SK-N-SH treated with all-trans-retinoic acid at 6 μM for 48 hours (cell line): Measurements from ENCODE around the gene SLC39A5.

ENCODE experiments used
- ATAC-seq: fragments of 200-7000 bp; cut with Tn5 transposase; 3 replicates; pipeline ENCODE4 v1.9.1; 2020; ENCODE audit warnings: mild to moderate bottlenecking, moderate library complexity
- ARNTL ChIP-seq: fragments of 450-650 bp; formaldehyde crosslinking; IDR thresholded peaks from 2 replicates; pipeline ENCODE4 v1.5.0; 2020; ENCODE audit warnings: low read depth, mild to moderate bottlenecking, moderate library complexity, borderline replicate concordance
- BACH2 ChIP-seq: fragments of 250-450 bp; sonication (Bioruptor Pico); IDR thresholded peaks from 2 replicates; pipeline ENCODE4 v1.9.0; 2021; ENCODE audit warnings: mild to moderate bottlenecking, borderline replicate concordance
- CSDC2 ChIP-seq: fragments of 250-450 bp; sonication (Bioruptor Pico); IDR thresholded peaks from 2 replicates; pipeline ENCODE4 v1.5.0; 2020; ENCODE audit warnings: mild to moderate bottlenecking, moderate library complexity
- ESRRG ChIP-seq: fragments of 250-450 bp; sonication (Bioruptor Pico); IDR thresholded peaks from 2 replicates; pipeline ENCODE4 v1.6.1; 2021; ENCODE audit warnings: mild to moderate bottlenecking
- GLIS3 ChIP-seq: fragments of 250-450 bp; sonication (Bioruptor Pico); IDR thresholded peaks from 2 replicates; pipeline ENCODE4 v1.5.0; 2020; ENCODE audit warnings: mild to moderate bottlenecking, moderate library complexity
- ISL1 ChIP-seq: fragments of 250-450 bp; sonication (Bioruptor Pico); IDR thresholded peaks from 2 replicates; pipeline ENCODE4 v2.1.2; 2022; ENCODE audit warnings: mild to moderate bottlenecking, moderate library complexity
- PPARA ChIP-seq: fragments of 250-450 bp; sonication (Bioruptor Pico); IDR thresholded peaks from 2 replicates; pipeline ENCODE4 v1.5.0; 2020; ENCODE audit warnings: mild to moderate bottlenecking, borderline replicate concordance
- SNAI2 ChIP-seq: fragments of 250-450 bp; sonication (Bioruptor Pico); IDR thresholded peaks from 2 replicates; pipeline ENCODE4 v1.5.0; 2020; ENCODE audit warnings: mild to moderate bottlenecking, moderate library complexity
- TCF4 ChIP-seq: fragments of 250-450 bp; sonication (Bioruptor Pico); IDR thresholded peaks from 2 replicates; pipeline ENCODE4 v1.8.0; 2021; ENCODE audit warnings: mild to moderate bottlenecking, moderate library complexity, borderline replicate concordance
- TOX ChIP-seq: fragments of 250-450 bp; sonication (Bioruptor Pico); IDR thresholded peaks from 2 replicates; pipeline ENCODE4 v1.8.0; 2021; ENCODE audit warnings: mild to moderate bottlenecking, moderate library complexity, borderline replicate concordance
- ZC3H10 ChIP-seq: fragments of 250-450 bp; sonication (Bioruptor Pico); IDR thresholded peaks from 2 replicates; pipeline ENCODE4 v1.5.1; 2021; ENCODE audit warnings: mild to moderate bottlenecking, moderate library complexity
- ZFP3 ChIP-seq: fragments of 250-450 bp; sonication (Bioruptor Pico); IDR thresholded peaks from 2 replicates; pipeline ENCODE4 v1.5.0; 2020; ENCODE audit warnings: mild to moderate bottlenecking, moderate library complexity
- ZFP30 ChIP-seq: fragments of 450-650 bp; formaldehyde crosslinking; IDR thresholded peaks from 2 replicates; pipeline ENCODE4 v1.5.0; 2022; ENCODE audit warnings: mild to moderate bottlenecking, moderate library complexity
- ZNF565 ChIP-seq: fragments of 450-650 bp; formaldehyde crosslinking; conservative IDR thresholded peaks from 2 replicates; pipeline ENCODE4 v1.5.0; 2020; ENCODE audit warnings: low read depth, mild to moderate bottlenecking, moderate library complexity
- ZNF70 ChIP-seq: fragments of 450-650 bp; formaldehyde crosslinking; IDR thresholded peaks from 2 replicates; pipeline ENCODE4 v1.5.0; 2020; ENCODE audit warnings: mild to moderate bottlenecking, moderate library complexity
- ZNF8 ChIP-seq: fragments of 450-650 bp; formaldehyde crosslinking; IDR thresholded peaks from 2 replicates; pipeline ENCODE4 v1.5.0; 2020; ENCODE audit warnings: mild to moderate bottlenecking, moderate library complexity
- TF ChIP-seq, protein P1 (sequence below): fragments of 250-450 bp; sonication (Bioruptor Pico); IDR thresholded peaks from 2 replicates; pipeline ENCODE4 v1.8.0; 2021; ENCODE audit warnings: low read depth, mild to moderate bottlenecking, moderate library complexity, borderline replicate concordance
- TF ChIP-seq, protein P2 (sequence below): fragments of 250-450 bp; sonication (Bioruptor Pico); IDR thresholded peaks from 2 replicates; pipeline ENCODE4 v1.5.1; 2021; ENCODE audit warnings: mild to moderate bottlenecking, moderate library complexity
- TF ChIP-seq, protein P3 (sequence below): fragments of 250-450 bp; sonication (Bioruptor Pico); IDR thresholded peaks from 2 replicates; pipeline ENCODE4 v1.5.0; 2020; ENCODE audit warnings: mild to moderate bottlenecking, moderate library complexity
- TF ChIP-seq, protein P4 (sequence below): fragments of 250-450 bp; sonication (Bioruptor Pico); IDR thresholded peaks from 2 replicates; pipeline ENCODE4 v1.8.0; 2020; ENCODE audit warnings: mild to moderate bottlenecking, moderate library complexity, borderline replicate concordance
- TF ChIP-seq, protein P5 (sequence below): fragments of 250-450 bp; sonication (Bioruptor Pico); IDR thresholded peaks from 2 replicates; pipeline ENCODE4 v1.5.1; 2020; ENCODE audit warnings: low read depth, mild to moderate bottlenecking, moderate library complexity

The SLC39A5 gene, protein sequence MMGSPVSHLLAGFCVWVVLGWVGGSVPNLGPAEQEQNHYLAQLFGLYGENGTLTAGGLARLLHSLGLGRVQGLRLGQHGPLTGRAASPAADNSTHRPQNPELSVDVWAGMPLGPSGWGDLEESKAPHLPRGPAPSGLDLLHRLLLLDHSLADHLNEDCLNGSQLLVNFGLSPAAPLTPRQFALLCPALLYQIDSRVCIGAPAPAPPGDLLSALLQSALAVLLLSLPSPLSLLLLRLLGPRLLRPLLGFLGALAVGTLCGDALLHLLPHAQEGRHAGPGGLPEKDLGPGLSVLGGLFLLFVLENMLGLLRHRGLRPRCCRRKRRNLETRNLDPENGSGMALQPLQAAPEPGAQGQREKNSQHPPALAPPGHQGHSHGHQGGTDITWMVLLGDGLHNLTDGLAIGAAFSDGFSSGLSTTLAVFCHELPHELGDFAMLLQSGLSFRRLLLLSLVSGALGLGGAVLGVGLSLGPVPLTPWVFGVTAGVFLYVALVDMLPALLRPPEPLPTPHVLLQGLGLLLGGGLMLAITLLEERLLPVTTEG

DNA sequence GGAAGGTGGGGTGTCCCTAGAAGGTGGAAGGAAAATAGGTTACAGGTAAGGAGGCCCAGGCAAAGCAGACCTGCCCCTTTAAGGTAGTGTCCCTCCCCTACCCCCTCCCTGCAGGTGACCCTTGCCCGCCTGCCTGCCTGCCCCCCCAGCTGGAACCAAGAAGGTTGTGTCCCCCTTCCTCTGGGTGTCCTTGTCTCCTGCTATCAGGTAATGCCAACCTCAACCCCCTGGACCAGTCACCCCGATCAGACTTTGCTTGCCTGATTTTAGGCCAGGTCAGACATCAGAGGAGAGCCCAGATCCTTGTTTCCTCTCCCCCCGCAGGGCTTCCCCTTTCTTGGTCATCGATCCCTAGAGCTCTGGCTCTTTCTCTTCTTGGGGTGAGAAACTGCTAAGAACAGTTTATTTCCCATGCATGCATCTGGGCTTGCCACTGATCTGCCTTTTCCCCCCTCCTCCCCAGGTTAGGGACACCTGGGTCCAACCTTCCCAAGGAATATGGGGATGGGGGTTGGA, at the start of gene SLC39A5:
Gene SLC39A5, plus strand, starts transcription at position 136 of the 516 bp plus-strand sequence. CDS start 1,224 bp downstream, outside the sequence.
- no peak for ATAC-seq

DNA sequence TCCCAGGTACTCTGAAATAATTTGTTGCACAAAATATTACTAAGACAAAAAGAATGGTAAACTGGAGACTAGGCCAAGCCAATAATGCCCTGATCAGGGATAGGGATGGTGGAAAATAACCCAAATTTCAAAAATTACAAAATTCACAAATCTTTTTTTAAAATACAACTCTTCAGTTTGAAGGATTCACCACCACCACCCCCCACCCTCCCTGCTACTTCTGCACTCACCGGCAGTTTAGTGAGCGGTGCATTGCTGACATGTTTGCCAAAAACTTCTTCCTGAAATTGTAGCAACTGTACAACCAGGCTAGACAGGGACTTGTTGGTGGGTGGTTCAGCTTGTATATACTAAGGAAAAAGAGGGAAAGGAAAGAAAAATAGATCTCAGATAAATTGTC, 42.9 kb upstream of the SLC39A5 start:
- TF ChIP-seq TOX (CRISPR knock-in tag) (no peak), GLIS3 (CRISPR knock-in tag) (no peak), PPARA (no peak), TCF4 (no peak), ZNF565 (CRISPR knock-in tag) (no peak), ESRRG (CRISPR knock-in tag) (no peak)
- TF ChIP-seq, protein P1, sequence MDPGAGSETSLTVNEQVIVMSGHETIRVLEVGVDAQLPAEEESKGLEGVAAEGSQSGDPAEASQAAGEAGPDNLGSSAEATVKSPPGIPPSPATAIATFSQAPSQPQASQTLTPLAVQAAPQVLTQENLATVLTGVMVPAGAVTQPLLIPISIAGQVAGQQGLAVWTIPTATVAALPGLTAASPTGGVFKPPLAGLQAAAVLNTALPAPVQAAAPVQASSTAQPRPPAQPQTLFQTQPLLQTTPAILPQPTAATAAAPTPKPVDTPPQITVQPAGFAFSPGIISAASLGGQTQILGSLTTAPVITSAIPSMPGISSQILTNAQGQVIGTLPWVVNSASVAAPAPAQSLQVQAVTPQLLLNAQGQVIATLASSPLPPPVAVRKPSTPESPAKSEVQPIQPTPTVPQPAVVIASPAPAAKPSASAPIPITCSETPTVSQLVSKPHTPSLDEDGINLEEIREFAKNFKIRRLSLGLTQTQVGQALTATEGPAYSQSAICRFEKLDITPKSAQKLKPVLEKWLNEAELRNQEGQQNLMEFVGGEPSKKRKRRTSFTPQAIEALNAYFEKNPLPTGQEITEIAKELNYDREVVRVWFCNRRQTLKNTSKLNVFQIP = no peak
- TF ChIP-seq, protein P2, sequence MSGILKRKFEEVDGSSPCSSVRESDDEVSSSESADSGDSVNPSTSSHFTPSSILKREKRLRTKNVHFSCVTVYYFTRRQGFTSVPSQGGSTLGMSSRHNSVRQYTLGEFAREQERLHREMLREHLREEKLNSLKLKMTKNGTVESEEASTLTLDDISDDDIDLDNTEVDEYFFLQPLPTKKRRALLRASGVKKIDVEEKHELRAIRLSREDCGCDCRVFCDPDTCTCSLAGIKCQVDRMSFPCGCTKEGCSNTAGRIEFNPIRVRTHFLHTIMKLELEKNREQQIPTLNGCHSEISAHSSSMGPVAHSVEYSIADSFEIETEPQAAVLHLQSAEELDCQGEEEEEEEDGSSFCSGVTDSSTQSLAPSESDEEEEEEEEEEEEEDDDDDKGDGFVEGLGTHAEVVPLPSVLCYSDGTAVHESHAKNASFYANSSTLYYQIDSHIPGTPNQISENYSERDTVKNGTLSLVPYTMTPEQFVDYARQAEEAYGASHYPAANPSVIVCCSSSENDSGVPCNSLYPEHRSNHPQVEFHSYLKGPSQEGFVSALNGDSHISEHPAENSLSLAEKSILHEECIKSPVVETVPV (CRISPR knock-in tag) = no peak
- TF ChIP-seq, protein P3, sequence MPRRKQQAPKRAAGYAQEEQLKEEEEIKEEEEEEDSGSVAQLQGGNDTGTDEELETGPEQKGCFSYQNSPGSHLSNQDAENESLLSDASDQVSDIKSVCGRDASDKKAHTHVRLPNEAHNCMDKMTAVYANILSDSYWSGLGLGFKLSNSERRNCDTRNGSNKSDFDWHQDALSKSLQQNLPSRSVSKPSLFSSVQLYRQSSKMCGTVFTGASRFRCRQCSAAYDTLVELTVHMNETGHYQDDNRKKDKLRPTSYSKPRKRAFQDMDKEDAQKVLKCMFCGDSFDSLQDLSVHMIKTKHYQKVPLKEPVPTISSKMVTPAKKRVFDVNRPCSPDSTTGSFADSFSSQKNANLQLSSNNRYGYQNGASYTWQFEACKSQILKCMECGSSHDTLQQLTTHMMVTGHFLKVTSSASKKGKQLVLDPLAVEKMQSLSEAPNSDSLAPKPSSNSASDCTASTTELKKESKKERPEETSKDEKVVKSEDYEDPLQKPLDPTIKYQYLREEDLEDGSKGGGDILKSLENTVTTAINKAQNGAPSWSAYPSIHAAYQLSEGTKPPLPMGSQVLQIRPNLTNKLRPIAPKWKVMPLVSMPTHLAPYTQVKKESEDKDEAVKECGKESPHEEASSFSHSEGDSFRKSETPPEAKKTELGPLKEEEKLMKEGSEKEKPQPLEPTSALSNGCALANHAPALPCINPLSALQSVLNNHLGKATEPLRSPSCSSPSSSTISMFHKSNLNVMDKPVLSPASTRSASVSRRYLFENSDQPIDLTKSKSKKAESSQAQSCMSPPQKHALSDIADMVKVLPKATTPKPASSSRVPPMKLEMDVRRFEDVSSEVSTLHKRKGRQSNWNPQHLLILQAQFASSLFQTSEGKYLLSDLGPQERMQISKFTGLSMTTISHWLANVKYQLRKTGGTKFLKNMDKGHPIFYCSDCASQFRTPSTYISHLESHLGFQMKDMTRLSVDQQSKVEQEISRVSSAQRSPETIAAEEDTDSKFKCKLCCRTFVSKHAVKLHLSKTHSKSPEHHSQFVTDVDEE (CRISPR knock-in tag) = no peak
- ATAC-seq = no peak

More for the DNA sequence above, at the start of gene SLC39A5:
- TF ChIP-seq CSDC2 (CRISPR knock-in tag) = no peak
- TF ChIP-seq ZNF70 = no peak
- TF ChIP-seq, protein P3 (CRISPR knock-in tag) = no peak
- TF ChIP-seq ESRRG (CRISPR knock-in tag) = no peak
- TF ChIP-seq BACH2 (CRISPR knock-in tag) = no peak
- no peak for TF ChIP-seq TOX (CRISPR knock-in tag)
- TF ChIP-seq ZNF8 (CRISPR knock-in tag) = no peak
- TF ChIP-seq GLIS3 (CRISPR knock-in tag) = no peak
- TF ChIP-seq ZC3H10 (CRISPR knock-in tag) = no peak
- TF ChIP-seq ARNTL (CRISPR knock-in tag) = no peak
- TF ChIP-seq, protein P4, sequence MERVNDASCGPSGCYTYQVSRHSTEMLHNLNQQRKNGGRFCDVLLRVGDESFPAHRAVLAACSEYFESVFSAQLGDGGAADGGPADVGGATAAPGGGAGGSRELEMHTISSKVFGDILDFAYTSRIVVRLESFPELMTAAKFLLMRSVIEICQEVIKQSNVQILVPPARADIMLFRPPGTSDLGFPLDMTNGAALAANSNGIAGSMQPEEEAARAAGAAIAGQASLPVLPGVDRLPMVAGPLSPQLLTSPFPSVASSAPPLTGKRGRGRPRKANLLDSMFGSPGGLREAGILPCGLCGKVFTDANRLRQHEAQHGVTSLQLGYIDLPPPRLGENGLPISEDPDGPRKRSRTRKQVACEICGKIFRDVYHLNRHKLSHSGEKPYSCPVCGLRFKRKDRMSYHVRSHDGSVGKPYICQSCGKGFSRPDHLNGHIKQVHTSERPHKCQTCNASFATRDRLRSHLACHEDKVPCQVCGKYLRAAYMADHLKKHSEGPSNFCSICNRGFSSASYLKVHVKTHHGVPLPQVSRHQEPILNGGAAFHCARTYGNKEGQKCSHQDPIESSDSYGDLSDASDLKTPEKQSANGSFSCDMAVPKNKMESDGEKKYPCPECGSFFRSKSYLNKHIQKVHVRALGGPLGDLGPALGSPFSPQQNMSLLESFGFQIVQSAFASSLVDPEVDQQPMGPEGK (CRISPR knock-in tag) = no peak
- TF ChIP-seq, protein P1 = no peak
- TF ChIP-seq ZFP3 (CRISPR knock-in tag) = no peak
- TF ChIP-seq SNAI2 = no peak
- TF ChIP-seq, protein P5, sequence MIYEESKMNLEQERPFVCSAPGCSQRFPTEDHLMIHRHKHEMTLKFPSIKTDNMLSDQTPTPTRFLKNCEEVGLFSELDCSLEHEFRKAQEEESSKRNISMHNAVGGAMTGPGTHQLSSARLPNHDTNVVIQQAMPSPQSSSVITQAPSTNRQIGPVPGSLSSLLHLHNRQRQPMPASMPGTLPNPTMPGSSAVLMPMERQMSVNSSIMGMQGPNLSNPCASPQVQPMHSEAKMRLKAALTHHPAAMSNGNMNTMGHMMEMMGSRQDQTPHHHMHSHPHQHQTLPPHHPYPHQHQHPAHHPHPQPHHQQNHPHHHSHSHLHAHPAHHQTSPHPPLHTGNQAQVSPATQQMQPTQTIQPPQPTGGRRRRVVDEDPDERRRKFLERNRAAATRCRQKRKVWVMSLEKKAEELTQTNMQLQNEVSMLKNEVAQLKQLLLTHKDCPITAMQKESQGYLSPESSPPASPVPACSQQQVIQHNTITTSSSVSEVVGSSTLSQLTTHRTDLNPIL = no peak
- TF ChIP-seq ISL1 (CRISPR knock-in tag) = no peak
- TF ChIP-seq ZFP30 (CRISPR knock-in tag) = no peak
- TF ChIP-seq TCF4 = no peak
- TF ChIP-seq PPARA = no peak
